Measurements from ENCODE around the gene UBE2F.

- TF ChIP-seq POLR2AphosphoS5 (IDR thresholded peaks at IDR 0.05; ENCODE audit: low read depth, low read length) (no peak), REST (IDR thresholded peaks at IDR 0.05; ENCODE audit: insufficient read depth in 1 of 2, low read depth in 2 of 2, low read length in 1 of 2) (no peak), CTCF (IDR thresholded peaks at IDR 0.05) (no peak), TCF7L2 (IDR thresholded peaks at IDR 0.05; ENCODE audit: low read depth, low read length) (no peak), SIN3A (IDR thresholded peaks at IDR 0.05; ENCODE audit: borderline replicate concordance, insufficient read depth, low read depth, low read length) (no peak)
Observed at GRCh38 chr2:238079874-238080327, 113.1 kb downstream of the UBE2F start.
